B cell (primary cell): Measurements from ENCODE around the gene C1orf52. TPM values are rescaled to one million over a fixed set of nuclear protein-coding genes. Genes with fewer than 3 reads are reported as not detected.

Experiments
- ATAC-seq: fragments of 200-7000 bp; cut with Tn5 transposase; one replicate; pipeline ENCODE4 v1.10.0; 2021; ENCODE audit warnings: low read depth, mild to moderate bottlenecking, moderate number of reproducible peaks, moderate library complexity
- CTCF ChIA-PET: fragments of 350-600 bp; sonication (Branson Sonifier 250); formaldehyde crosslinking; loops from one replicate; lab custom pipeline; 2021; ENCODE audit warnings: antibody characterized with exemption, inconsistent platforms; lab: Charles Lee
- POLR2A ChIA-PET: fragments of 350-600 bp; sonication (Branson Sonifier 250); formaldehyde crosslinking; loops from one replicate; lab custom pipeline; 2021; ENCODE audit warnings: antibody characterized with exemption; lab: Charles Lee
- DNase-seq: peaks from one replicate; pipeline ENCODE4 v3.0.0; 2013
- H2AFZ ChIP-seq: 2 replicates; pipeline ENCODE4 v1.6.1; 2012; ENCODE audit warnings: mild to moderate bottlenecking, low read depth, low read length; ENCODE audit not compliant: insufficient read depth, poor library complexity, severe bottlenecking
- H3K27ac ChIP-seq, 2 donors: 1 replicate in 1 of 2; 2 replicates in 1 of 2; pipeline ENCODE4 v1.5.1; 2012 to 2013; ENCODE audit warnings: low read length in 2 of 2, mild to moderate bottlenecking in 2 of 2, moderate library complexity in 1 of 2
- H3K27me3 ChIP-seq, 4 experiments: fragments of 200-600 bp in 1 of 4; sonication (generic) in 1 of 4; replicated peaks in 1 of 4; 1 replicate in 2 of 4; 2 replicates in 2 of 4; pipeline versions ENCODE4 v1.6.1 to v1.7.0; 2013 to 2016; ENCODE audit warnings: low read length in 3 of 4, mild to moderate bottlenecking in 2 of 4, mixed read lengths in 1 of 4, moderate library complexity in 1 of 4; ENCODE audit not compliant: insufficient read depth in 4 of 4, control insufficient read depth in 3 of 4; ENCODE audit errors: control extremely low read depth in 1 of 4
- H3K36me3 ChIP-seq, 2 experiments: replicated peaks in 1 of 2; 1 replicate in 1 of 2; 2 replicates in 1 of 2; pipeline versions ENCODE4 v1.6.1 to v1.7.1; 2013; ENCODE audit warnings: low read length in 1 of 2; ENCODE audit not compliant: insufficient read depth in 2 of 2, control insufficient read depth in 1 of 2; ENCODE audit errors: control extremely low read depth in 1 of 2, extremely low read depth in 1 of 2
- H3K4me1 ChIP-seq, 2 donors: fragments of 200-600 bp in 1 of 2; sonication (generic) in 1 of 2; 1 replicate in 1 of 2; 2 replicates in 1 of 2; pipeline versions ENCODE4 v1.5.1 to v1.6.1; 2013 to 2017; ENCODE audit warnings: low read length in 2 of 2; ENCODE audit not compliant: control insufficient read depth in 2 of 2, insufficient read depth in 2 of 2
- H3K4me2 ChIP-seq: replicated peaks from 2 replicates; pipeline ENCODE3; 2012; ENCODE audit warnings: mild to moderate bottlenecking, low read depth, low read length; ENCODE audit not compliant: poor library complexity, severe bottlenecking
- H3K4me3 ChIP-seq, 5 experiments: fragments of 200-600 bp in 1 of 5; sonication (generic) in 1 of 5; 1 replicate in 3 of 5; 2 replicates in 2 of 5; pipeline versions ENCODE4 v1.5.1 to v1.7.0; 2011 to 2016; ENCODE audit warnings: low read length in 4 of 5, mild to moderate bottlenecking in 4 of 5, low read depth in 2 of 5, control low read depth in 1 of 5, moderate library complexity in 1 of 5; ENCODE audit not compliant: insufficient read depth in 1 of 5; ENCODE audit errors: control extremely low read depth in 1 of 5, extremely low read depth in 1 of 5
- H3K79me2 ChIP-seq: fragments of 200-600 bp; sonication (generic); one replicate; pipeline ENCODE4 v1.6.0; 2016; ENCODE audit warnings: low read length; ENCODE audit not compliant: control insufficient read depth, insufficient read depth
- H3K9ac ChIP-seq: fragments of 200-600 bp; sonication (generic); 2 replicates; pipeline ENCODE4 v1.6.1; 2017; ENCODE audit warnings: mild to moderate bottlenecking, low read length, moderate library complexity
- H3K9me3 ChIP-seq, 3 donors: one replicate each; pipeline versions ENCODE4 v1.6.1 to v1.7.1; 2013; ENCODE audit warnings: low read length in 2 of 3; ENCODE audit not compliant: control insufficient read depth in 2 of 3, insufficient read depth in 1 of 3; ENCODE audit errors: control extremely low read depth in 1 of 3
- H4K20me1 ChIP-seq: 2 replicates; pipeline ENCODE4 v1.6.0; 2012; ENCODE audit warnings: mild to moderate bottlenecking, low read length; ENCODE audit not compliant: insufficient read depth, control insufficient read depth, poor library complexity, severe bottlenecking
- H3K27ac Mint-ChIP-seq: one replicate; pipeline ENCODE4 v1.8.0; 2021; ENCODE audit warnings: mixed read lengths
- H3K27me3 Mint-ChIP-seq: one replicate; pipeline ENCODE4 v1.8.0; 2021; ENCODE audit warnings: mixed read lengths
- H3K4me1 Mint-ChIP-seq: one replicate; pipeline ENCODE4 v1.8.0; 2021; ENCODE audit warnings: mixed read lengths
- H3K4me3 Mint-ChIP-seq: one replicate; pipeline ENCODE4 v1.8.0; 2021; ENCODE audit warnings: mixed read lengths
- H3K9me3 Mint-ChIP-seq: one replicate; pipeline ENCODE4 v1.8.0; 2022; ENCODE audit warnings: mixed read lengths; ENCODE audit not compliant: insufficient read depth
- EZH2 ChIP-seq: IDR thresholded peaks from 2 replicates; pipeline ENCODE4 v1.6.1; 2012; ENCODE audit warnings: borderline replicate concordance, low read depth, mild to moderate bottlenecking, moderate library complexity, low read length; ENCODE audit not compliant: insufficient read depth, poor library complexity, severe bottlenecking
- WGBS: methylation state at CpG from one replicate; pipeline ENCODE4 v1.1.5; 2013; ENCODE audit warnings: missing lambda C conversion rate; ENCODE audit not compliant: insufficient coverage; 5-methylcytosine and 5-hydroxymethylcytosine counted together
- intact Hi-C: fragments of 100-400 bp; cut with micrococcal nuclease; formaldehyde crosslinking; loops from one replicate; pipeline ENCODE4 v1.10.0; 2022
- polyA plus RNA-seq: library from polyadenylated mRNA; depleted of rRNA; stranded (reverse); fragments of >200 nt; gene quantifications from 2 replicates; pipeline ENCODE4 v1.2.3, GENCODE V29; 2012
- total RNA-seq, 2 donors: library from RNA; stranded (reverse); fragments of 120-200 nt in 1 of 2; gene quantifications; 1 replicate in 1 of 2; 2 replicates in 1 of 2; pipeline versions ENCODE4 v1.2.3 to v1.2.4, GENCODE V29; 2013 to 2022
- TF ChIP-seq, protein P1 (sequence below): fragments of 200-600 bp; IDR thresholded peaks from one replicate; pipeline ENCODE4 v1.8.0; 2022; ENCODE audit warnings: antibody characterized with exemption, mild to moderate bottlenecking

C1orf52 gene
- total and polyA plus RNA-seq, 2 donors (not counting 1 experiment from before 2014, with no cell fraction given) = 29.9 to 45.3 TPM

DNA sequence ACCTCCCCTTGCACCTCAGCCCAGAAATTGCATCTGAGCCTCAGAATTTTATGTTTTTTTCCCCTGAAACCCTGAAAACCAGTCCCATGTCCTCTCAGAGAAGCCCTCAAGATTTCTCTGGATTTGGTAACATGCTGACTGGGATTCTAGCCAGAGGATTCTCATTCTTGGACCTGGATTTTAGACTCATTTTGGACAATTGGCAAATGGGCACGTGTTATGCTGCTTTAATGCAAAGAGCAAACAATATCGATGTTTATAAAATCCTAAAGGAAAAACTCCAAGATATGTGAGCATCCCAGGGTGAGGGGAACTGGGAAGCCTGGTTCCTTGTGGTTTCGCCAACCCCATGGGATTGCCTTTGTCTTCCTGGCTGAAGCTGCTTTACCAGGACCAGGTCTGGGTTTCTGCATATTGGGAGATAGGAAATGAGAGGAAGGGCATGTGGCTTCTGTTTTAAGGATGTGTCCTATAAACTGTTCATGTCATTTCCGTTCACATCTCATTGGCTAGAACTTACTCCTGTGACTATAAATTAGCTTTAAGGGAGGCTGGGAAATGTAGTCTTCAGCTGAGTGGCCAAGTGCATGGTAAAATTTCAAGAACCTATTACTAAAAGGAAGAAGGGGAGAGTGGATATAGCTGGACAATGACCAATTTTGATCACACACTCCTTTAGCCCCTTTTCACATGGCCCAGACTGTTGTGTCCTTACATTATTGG, 44.1 kb upstream of the C1orf52 start:
- Histone ChIP-seq H3K9me3 (no peaks in the 10 kb centered on the region), H3K4me3 (no peak overlapping the region), H3K36me3 (no peaks in the 10 kb centered on the region), H3K4me2 (no peak overlapping the region), H2AFZ (no peak overlapping the region), H3K27me3 (peaks cover 0 to 1% (median under 1%) of the 10 kb centered on the region in 4 experiments), H3K4me1 (peaks cover 13% of the 10 kb centered on the region in 2 donors), H3K79me2 (no peaks in the 10 kb centered on the region), H3K9ac (no peak overlapping the region), H3K27ac (no peak overlapping the region), H4K20me1 (no peaks in the 10 kb centered on the region)
- intact Hi-C loops = loop anchor here (10.0 kb wide), 1 partner anchor 91 kb away; no protein-coding TSS in a partner anchor
- Mint-ChIP-seq H3K27me3 (peaks cover 3% of the 10 kb centered on the region), H3K9me3 (no peaks in the 10 kb centered on the region), H3K4me3 (no peak overlapping the region), H3K27ac (no peak overlapping the region), H3K4me1 (peaks cover 15% of the 10 kb centered on the region)
- DNase-seq (no peak), ATAC-seq (no peak)
- ChIA-PET CTCF (interaction anchor here (0.6 kb wide), 1 partner anchor 277 kb away, joined by 3 read pairs; the partner anchor contains the start of gene CCN1), POLR2A (no interaction called here)
- TF ChIP-seq, protein P1, sequence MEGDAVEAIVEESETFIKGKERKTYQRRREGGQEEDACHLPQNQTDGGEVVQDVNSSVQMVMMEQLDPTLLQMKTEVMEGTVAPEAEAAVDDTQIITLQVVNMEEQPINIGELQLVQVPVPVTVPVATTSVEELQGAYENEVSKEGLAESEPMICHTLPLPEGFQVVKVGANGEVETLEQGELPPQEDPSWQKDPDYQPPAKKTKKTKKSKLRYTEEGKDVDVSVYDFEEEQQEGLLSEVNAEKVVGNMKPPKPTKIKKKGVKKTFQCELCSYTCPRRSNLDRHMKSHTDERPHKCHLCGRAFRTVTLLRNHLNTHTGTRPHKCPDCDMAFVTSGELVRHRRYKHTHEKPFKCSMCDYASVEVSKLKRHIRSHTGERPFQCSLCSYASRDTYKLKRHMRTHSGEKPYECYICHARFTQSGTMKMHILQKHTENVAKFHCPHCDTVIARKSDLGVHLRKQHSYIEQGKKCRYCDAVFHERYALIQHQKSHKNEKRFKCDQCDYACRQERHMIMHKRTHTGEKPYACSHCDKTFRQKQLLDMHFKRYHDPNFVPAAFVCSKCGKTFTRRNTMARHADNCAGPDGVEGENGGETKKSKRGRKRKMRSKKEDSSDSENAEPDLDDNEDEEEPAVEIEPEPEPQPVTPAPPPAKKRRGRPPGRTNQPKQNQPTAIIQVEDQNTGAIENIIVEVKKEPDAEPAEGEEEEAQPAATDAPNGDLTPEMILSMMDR = no peak
- TF ChIP-seq EZH2 = no peak
- WGBS = 94% methylated on average over 3 of the region's 4 CpGs

DNA sequence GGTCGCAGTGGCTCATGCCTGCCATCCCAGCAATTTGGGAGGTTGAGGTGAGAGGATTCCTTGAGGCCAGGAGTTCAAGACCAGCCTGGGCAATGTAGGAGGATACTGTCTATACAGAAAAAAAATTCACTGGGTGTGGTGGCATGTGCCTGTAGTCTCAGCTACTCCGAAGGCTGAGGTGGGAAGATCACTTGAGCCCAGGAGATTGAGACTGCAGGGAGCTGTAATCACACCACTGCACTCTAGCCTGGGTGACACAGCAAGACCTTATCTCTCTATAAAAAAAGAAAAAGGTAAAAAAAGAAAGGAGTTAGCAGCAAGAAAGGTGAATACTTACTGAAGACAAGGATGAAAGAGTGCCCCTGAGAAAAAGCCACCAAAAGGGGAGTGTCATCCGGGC, 40.7 kb upstream of the C1orf52 start:
- CTCF ChIA-PET = interaction anchor here (0.6 to 1.4 kb wide), 2 partner anchors 356 to 715 kb away, joined by 3 read pairs; no protein-coding TSS in a partner anchor
- Mint-ChIP-seq H3K4me1 (peaks cover 26% of the 10 kb centered on the region), H3K4me3 (no peak overlapping the region), H3K27me3 (no peaks in the 10 kb centered on the region), H3K9me3 (no peaks in the 10 kb centered on the region), H3K27ac (no peak overlapping the region)
- Histone ChIP-seq H3K4me2 (no peak overlapping the region), H3K4me1 (peaks cover 19 to 20% of the 10 kb centered on the region in 2 donors), H3K4me3 (no peak overlapping the region), H2AFZ (no peak overlapping the region), H3K9ac (no peak overlapping the region), H3K27ac (no peak overlapping the region), H3K79me2 (no peaks in the 10 kb centered on the region), H4K20me1 (no peaks in the 10 kb centered on the region), H3K36me3 (no peaks in the 10 kb centered on the region), H3K27me3 (no peaks in the 10 kb centered on the region), H3K9me3 (no peaks in the 10 kb centered on the region)
- POLR2A ChIA-PET = no interaction called here
- ATAC-seq = no peak
- no peak for DNase-seq
- WGBS = 80% methylated on average over 3 of the region's 3 CpGs
- TF ChIP-seq EZH2 = no peak
- TF ChIP-seq, protein P1 = no peak
- intact Hi-C loops = loop anchor here (10.0 kb wide), 1 partner anchor 95 kb away; no protein-coding TSS in a partner anchor
